ENCODE data around the gene PKP4.

The PKP4 gene

DNA sequence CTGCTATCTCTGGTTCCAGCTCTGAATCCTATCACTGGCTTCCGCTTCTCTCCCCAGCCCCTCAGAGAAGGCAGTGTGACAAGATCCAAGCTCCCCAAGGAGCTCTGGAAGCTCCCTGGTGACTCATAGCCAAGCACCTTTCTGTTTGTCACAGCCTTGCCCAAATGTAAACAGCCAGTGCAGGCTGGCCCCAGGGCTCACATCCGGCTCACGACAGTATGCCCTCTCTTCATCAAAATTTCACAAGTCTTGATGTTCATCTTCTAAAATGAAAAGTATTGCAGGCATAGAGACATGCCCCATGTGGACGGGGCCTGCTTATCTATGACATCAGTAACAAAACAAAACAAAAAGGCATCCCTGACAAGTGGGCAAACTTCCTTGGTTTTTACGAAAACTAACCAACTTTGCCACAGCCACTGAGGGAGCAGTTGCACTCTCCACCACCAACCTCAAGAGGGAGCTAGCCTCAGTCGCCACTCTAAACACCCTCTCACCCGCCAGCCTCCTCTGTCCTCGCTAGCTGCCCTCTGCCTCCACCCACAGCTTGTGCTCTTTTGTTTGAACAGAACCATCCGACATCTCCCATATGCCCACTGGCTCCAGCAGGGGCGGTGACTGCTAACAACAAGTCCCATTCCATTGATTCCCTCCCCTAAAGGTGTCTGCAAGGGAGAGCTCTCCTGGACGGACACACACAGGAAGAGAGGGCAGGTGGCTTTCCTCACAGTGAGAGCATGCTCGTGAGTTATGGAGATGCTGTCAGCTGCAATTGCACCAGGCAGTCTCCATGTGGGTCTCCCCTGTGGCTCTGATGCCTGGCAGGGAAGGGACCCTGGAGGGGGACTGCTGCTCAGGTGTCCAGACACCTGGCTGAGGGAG lies 267.4 kb downstream of the PKP4 start:
- DNase-seq: no peak

DNA sequence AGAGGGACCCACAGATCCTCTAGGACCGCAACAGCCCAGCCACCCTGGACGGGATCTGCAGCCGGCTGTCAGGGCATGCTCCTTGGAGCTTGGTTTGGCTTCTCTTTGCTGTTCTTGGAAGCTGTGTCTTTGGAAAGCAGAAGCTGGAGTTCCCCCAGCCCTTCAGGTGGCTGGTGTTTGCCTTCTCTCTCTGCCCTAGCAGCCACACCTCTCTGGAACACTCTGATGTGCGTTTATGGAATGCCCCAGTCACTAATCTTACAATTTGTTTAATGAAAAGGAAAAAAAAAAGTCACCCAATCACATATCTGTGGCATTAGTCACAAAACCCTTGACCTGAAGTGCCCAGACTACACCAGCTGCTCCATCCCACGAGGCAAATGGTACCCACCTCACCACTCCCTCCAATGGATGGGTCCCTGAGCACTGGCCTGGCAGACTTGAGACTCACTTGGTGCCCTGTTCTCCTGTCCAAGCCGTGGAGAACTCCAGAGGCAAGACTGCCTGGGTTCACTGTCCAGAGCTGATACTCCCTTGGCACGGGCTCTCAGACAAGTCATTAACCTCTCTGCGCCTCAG lies 268.1 kb downstream of the PKP4 start:
- no peak for DNase-seq

- DNase-seq: no peak
Observed at GRCh38 chr2:158725441-158725891, 268.7 kb downstream of the PKP4 start.

DNA sequence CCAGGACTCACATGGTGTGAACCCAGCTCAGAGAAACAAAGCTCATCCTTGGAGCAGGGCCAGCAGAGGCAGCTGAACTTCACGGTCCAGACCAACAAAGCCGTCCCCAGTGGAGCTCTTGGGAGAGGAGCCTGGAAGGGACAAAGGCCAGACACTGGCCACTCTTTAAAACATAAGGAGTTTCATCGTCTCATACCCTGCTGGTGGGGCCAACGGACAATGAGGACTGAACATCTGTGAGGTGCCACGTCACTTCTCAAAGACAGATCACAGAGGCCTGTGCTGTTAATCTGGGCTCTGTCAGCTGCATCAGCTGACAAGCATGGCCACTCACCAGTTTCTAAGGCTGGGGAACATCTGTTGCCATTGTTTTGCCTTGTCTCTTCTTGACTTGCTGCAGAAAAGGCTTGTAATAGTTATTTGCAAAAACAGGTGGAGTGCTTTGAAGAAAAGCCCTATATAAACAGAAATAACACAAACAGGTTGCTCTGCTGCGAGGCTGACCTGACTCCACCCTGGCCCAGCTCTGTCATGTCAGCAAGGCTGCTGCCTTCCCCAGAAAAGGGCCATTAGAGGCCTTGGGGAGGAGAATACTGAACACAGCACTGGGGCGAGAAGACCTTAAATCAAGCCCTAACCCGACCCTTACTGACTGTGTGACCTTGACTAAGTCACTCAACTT lies 270.3 kb downstream of the PKP4 start:
- no peak for DNase-seq

- DNase-seq: no peak
Observed at GRCh38 chr2:158728422-158728821, 271.7 kb downstream of the PKP4 start.

DNA sequence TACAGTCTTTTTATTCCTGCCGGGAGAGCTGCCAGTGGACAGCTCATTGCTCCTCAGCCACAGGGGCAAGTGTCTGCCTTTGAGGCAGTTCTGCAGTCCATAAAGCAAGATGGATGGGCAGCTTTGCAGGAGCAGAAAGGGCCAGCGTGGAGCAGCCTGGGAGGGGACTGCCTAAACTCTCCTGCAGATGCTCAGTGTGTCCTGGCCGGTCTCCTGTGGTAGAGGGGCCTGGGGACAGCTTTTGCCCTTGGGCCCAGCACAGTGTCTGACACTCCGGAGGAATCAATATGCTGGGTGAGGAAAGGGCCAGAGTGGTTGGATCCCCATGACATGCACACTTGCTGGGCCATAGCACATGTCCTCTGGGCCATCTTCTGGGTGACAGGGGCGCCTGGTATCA lies 272.7 kb downstream of the PKP4 start:
- DNase-seq: no peak

DNA sequence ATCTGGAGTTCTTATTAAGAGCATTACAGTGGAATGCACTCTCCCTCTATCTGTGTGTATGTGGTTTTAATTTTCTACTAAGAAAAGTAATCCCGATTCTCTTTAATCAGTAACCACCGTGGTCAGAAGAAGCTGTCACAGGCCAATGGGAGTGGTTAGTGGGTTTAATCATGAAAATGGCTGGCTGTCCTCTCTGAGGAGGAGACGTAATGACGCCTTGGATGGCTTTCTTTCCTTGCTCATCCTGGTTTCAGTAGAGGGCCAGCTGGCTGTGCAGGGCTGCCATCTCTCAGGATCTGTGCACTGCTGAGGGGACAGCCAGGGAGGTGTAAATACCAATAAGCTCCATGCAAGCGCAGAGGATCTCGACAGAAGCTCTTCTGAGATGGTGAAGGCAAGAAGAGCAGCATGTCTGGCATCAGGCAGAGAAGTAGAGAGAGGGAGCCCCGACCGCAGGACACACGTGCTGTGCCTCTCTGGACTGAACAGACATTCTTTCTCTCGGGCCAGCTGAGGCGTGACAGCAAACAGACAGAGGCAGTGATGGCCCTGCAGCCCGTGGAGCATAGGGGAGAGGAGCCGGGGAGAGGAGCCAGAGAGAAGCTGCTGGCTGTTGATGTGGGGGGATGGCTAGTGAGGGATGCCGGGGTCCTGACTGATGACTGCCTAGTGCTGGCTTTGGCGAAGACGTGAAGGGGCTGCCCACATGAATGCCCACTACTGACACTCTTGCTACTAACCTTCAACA lies 273.3 kb downstream of the PKP4 start:
- DNase-seq: no peak

DNA sequence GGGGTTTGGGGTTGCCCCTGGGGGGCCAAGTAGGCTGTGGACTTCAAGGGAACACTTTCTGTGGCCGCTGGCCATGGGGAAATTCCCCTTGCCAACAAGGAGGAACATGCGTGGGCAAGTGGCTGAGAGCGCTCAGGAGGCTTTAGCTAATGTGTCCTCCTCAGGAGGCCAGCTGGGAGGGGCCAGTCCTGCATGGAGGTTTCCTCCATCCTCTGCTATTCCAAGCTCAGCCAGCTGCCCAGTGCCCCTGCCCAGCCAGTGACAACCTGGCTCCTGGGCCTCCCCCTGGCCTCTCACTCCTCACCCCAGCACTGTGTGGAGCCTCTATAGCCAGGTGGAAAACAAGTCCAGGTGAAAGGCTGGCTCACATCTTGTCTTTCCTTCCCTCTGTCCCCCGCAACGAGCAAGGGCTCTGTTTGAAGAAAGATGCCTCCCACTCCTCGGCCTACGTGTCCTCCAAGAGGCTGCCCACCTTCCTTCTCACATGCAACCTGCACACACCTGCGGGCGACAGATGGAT lies 273.9 kb downstream of the PKP4 start:
- DNase-seq: no peak

DNA sequence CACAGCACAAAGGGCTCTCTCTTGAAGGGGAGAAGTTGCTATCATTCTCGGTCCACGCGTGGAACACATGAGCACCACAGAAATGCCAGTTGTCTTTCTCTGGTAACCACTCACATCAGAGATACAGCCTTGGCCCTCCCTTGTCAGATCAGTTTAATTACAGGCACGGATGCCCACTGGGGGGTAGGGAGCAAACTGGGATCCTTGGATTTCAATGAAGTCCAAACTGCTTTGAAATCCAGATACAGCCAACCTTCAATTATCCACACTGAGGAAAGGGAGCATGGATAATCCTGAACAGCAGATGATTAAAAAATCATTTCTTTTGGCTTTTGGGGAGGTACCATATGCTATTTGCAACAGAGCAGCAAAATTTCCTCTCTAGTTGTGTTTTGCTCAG lies 274.6 kb downstream of the PKP4 start:
- no peak for DNase-seq
